Measurements from ENCODE around the gene MZT2B. TPM values are rescaled to one million over a fixed set of nuclear protein-coding genes. Genes with fewer than 3 reads are reported as not detected.
"Not testable (repeated sequence)": the region's sequence is repeated elsewhere in the genome, so short reads cannot be mapped to it uniquely, and the experiment has no call there.

Gene MZT2B
- total RNA-seq, 1 donor from 2014 or later, result 262 TPM

DNA sequence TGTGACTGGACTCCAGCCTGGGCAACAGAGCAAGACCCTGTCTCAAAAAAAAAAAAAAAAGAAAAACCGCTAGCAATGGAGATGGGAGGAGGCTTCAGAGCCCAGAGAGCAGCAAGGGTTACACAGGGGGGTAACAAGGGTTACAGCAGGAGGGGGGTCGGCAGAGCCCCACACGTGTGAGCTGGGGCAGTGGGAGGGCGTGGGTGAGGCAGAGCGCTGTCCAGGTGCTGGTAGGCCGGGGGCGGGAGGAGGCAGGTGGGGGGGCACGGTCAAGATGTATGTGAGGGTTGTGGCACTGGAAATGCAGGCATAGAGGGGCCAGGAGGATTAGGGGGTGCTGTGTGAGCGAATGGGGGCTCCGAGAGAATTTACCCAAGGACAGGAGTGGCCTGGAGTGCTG, 3.4 kb downstream of the MZT2B start:
- no peak for DNase-seq (ENCODE audit: low read depth)
- TF ChIP-seq, protein P1, sequence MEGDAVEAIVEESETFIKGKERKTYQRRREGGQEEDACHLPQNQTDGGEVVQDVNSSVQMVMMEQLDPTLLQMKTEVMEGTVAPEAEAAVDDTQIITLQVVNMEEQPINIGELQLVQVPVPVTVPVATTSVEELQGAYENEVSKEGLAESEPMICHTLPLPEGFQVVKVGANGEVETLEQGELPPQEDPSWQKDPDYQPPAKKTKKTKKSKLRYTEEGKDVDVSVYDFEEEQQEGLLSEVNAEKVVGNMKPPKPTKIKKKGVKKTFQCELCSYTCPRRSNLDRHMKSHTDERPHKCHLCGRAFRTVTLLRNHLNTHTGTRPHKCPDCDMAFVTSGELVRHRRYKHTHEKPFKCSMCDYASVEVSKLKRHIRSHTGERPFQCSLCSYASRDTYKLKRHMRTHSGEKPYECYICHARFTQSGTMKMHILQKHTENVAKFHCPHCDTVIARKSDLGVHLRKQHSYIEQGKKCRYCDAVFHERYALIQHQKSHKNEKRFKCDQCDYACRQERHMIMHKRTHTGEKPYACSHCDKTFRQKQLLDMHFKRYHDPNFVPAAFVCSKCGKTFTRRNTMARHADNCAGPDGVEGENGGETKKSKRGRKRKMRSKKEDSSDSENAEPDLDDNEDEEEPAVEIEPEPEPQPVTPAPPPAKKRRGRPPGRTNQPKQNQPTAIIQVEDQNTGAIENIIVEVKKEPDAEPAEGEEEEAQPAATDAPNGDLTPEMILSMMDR (IDR thresholded peaks at IDR 0.05; ENCODE audit: insufficient read depth, low read length, poor library complexity, severe bottlenecking), result no peak
- Histone ChIP-seq H3K27me3 (ENCODE audit: control insufficient read depth, insufficient read depth, low read length) (no peaks in the 10 kb centered on the region), H3K36me3 (ENCODE audit: control insufficient read depth, insufficient read depth, low read length) (peaks cover 1% of the 10 kb centered on the region), H3K4me3 (ENCODE audit: low read depth, low read length) (no peak overlapping the region)

DNA sequence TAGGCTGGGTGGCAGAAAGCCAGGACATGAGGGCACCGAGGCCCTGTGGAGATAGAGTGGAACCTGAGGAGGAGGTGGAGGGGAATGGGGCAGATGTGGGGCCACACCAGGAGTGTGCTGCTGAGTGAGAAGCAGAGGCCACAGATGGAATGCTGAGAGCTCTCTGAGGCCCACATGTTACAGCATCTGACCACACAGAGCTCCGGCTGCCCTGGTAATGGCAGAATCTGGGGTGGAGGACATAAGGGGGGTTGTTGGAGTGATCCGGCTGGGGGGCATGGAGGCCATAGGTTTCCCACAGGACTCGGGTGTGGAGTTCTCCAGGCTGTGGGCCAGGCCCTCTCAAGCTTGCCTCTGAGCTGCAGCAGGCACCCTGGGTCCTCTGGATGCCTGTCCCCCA, 3.8 kb downstream of the MZT2B start:
- H3K36me3 ChIP-seq (ENCODE audit: control insufficient read depth, insufficient read depth, low read length), result peaks cover 1% of the 10 kb centered on the region
- H3K4me3 ChIP-seq (ENCODE audit: low read depth, low read length), result no peak overlapping the region
- H3K27me3 ChIP-seq (ENCODE audit: control insufficient read depth, insufficient read depth, low read length), result no peaks in the 10 kb centered on the region
- DNase-seq (ENCODE audit: low read depth), result no peak
- TF ChIP-seq, protein P1 (IDR thresholded peaks at IDR 0.05; ENCODE audit: insufficient read depth, low read length, poor library complexity, severe bottlenecking), result no peak

DNA sequence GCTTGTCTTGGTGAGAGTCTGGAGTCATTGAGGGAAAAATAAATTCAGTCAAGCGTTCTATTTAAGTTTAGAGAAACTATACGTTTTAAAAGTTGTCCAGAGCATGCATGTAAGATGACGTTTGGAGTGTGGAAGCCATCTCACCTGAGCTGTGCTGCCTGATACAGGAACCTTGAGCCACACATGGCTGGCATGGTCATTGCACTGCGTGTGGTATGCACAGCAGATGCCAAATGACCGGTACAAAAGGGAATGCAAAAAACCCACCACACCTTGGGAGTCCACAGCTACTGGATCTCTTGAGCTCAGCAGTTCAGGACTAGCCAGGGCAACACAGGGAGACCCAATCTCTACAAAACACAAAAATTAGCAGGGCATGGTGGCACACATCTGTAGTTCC, 4.3 kb downstream of the MZT2B start:
- Histone ChIP-seq H3K27me3 (ENCODE audit: control insufficient read depth, insufficient read depth, low read length) (no peaks in the 10 kb centered on the region), H3K4me3 (ENCODE audit: low read depth, low read length) (no peak overlapping the region), H3K36me3 (ENCODE audit: control insufficient read depth, insufficient read depth, low read length) (peaks cover 1% of the 10 kb centered on the region)
- TF ChIP-seq, protein P1 (IDR thresholded peaks at IDR 0.05; ENCODE audit: insufficient read depth, low read length, poor library complexity, severe bottlenecking), result no peak
- no peak for DNase-seq (ENCODE audit: low read depth)

DNA sequence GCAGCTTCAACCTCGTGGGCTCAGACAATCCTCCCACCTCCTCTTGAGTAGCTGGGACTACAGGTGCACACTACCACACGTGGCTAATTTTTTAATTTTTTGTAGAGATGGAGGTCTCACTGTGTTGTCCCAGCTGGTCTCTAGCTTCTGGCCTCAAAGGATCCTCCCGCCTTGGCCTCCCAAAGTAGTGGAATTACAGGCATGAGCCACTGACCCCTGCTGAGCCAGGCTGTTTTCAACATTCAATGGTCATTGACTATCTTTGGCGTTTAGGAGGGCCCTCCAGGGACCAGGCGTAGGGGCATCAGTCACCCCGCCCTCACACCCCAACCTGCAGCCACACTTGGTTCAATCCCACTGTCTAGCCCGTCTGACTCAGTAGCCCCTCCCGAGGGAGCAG, 5.2 kb downstream of the MZT2B start:
- Histone ChIP-seq H3K36me3 (ENCODE audit: control insufficient read depth, insufficient read depth, low read length) (peaks cover 1% of the 10 kb centered on the region), H3K4me3 (ENCODE audit: low read depth, low read length) (no peak overlapping the region), H3K27me3 (ENCODE audit: control insufficient read depth, insufficient read depth, low read length) (no peaks in the 10 kb centered on the region)
- DNase-seq (ENCODE audit: low read depth), result no peak
- TF ChIP-seq, protein P1 (IDR thresholded peaks at IDR 0.05; ENCODE audit: insufficient read depth, low read length, poor library complexity, severe bottlenecking), result no peak

DNA sequence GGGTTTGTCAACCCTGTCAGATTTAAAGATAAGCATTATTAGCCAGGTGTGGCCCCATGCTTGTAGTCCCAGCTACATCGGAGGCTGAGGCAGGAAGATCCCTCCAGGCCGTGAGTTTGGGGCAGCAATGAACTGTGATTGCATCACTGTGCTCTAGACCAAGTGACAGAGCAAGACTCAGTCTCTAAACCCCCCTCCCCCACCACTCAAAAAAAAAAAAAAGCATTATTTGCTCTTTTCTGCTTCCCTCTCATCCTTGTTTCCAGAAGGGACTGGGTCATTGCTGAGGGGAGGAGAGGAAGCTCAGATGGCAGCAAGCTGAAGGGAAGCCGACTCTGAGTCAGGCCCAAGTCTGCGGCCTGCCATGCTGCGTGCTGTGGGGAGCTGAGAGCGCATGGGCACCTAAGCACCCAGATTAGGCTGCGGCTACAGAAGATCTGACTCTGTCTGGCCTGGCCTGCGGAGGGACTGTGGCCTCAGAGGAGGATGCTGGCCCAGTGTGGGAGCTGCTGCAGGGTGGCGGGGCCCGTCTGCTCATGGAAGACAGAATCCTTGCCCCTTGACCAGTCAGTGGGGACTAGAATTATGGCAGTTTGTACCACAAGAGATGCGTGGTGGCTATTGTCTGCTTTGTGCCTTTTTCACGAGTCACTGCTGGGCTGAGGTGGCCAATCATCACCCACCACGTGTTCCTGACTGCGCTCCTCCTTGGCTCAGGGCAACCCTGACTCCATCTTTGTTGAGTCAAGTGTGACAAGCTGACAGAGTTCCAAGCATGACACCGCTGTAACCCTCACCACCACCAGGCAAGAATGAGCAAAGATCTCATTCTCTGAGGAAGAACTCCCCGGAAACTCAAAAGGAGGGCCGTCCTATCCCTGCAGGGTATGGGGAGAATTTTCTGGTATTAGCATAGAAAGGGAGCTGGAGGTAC, 6.1 kb downstream of the MZT2B start:
- H3K4me3 ChIP-seq (ENCODE audit: low read depth, low read length); DNase-seq (ENCODE audit: low read depth); H3K36me3 ChIP-seq (ENCODE audit: control insufficient read depth, insufficient read depth, low read length): not testable (repeated sequence)

DNA sequence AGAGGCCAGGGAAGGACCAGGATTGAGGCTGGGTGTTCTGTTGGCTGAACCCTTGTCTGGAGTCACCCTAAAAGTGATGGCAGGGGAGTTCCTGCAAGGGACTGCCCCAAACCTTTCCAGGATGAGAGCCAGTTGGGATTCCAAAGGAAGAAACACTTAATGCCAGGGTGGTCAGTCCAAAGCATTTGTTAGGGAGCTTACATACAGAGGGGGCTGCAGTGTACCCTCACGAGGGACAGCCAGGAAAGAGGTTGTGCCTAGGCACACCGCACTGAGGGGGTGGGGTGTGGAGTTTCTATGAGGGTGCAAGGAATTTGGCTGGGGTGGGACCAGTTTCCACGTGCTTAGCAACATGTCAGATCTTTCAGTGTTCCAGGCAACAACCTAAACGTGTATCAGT, 6.9 kb downstream of the MZT2B start:
- not testable (repeated sequence) for H3K4me3 ChIP-seq (ENCODE audit: low read depth, low read length); H3K36me3 ChIP-seq (ENCODE audit: control insufficient read depth, insufficient read depth, low read length); H3K27me3 ChIP-seq (ENCODE audit: control insufficient read depth, insufficient read depth, low read length); DNase-seq (ENCODE audit: low read depth)

More for the DNA sequence above, 6.1 kb downstream of the MZT2B start:
- not testable (repeated sequence) for H3K27me3 ChIP-seq (ENCODE audit: control insufficient read depth, insufficient read depth, low read length)

DNA sequence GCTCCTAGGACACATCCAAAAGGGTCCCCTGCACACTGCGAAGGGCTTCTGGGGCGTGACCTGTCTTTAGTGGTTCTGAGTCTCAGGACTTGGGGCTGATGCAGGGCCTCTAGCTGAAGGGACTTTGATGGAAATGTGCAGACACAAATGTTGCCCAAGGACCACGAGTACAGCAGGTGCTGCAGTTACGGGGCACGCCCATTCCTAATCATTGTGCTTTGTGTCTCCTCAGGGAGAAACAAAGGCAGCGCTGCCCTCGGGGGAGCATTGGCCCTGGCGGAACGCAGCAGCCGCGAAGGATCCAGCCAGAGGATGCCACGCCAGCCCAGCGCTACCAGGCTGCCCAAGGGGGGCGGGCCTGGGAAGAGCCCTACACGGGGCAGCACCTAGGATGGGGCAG, 8.2 kb downstream of the MZT2B start:
- H3K36me3 ChIP-seq (ENCODE audit: control insufficient read depth, insufficient read depth, low read length), result no peaks in the 10 kb centered on the region
- no peak overlapping the region for H3K4me3 ChIP-seq (ENCODE audit: low read depth, low read length)
- TF ChIP-seq, protein P1 (IDR thresholded peaks at IDR 0.05; ENCODE audit: insufficient read depth, low read length, poor library complexity, severe bottlenecking), result no peak
- H3K27me3 ChIP-seq (ENCODE audit: control insufficient read depth, insufficient read depth, low read length), result no peaks in the 10 kb centered on the region
- DNase-seq (ENCODE audit: low read depth), result no peak

DNA sequence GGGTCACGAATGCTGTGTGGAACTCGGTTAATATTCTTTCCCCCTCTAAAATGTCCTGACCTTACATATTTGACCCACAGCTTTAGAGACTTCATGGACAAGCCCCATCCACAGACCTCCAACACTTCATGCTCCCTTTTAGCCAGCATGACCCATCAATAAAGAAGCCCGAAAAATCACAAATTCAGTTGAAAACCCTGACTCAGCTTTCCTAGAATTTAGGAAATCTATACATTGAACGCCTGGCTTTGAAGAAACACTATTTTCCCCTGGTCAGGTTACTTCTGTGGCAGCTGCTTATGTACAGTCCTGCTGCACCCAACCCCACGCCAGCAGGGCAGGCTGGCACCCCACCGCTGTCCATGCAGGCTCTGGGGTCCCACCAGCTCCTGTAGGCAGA, 9.3 kb downstream of the MZT2B start:
- H3K36me3 ChIP-seq (ENCODE audit: control insufficient read depth, insufficient read depth, low read length); H3K27me3 ChIP-seq (ENCODE audit: control insufficient read depth, insufficient read depth, low read length); DNase-seq (ENCODE audit: low read depth); H3K4me3 ChIP-seq (ENCODE audit: low read depth, low read length): not testable (repeated sequence)

DNA sequence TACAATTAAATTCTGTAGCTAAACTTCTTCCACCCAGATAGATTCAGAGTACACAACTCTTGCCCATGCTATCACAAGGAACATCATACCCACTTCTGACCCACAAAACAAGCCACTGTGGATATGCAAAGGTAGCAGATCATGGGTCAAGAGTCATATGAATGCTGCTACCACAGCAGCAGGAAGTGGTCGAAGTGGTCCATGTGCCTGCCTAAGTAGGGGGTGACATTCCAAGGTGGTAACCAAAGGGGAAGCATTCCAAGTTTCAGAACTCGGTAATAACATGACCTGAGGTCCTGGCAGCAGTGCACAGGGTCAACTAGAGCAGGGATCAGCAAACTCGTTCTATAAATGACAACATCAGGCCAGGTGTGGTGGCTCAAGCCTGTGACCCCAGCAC, 10.4 kb downstream of the MZT2B start:
- not testable (repeated sequence) for H3K4me3 ChIP-seq (ENCODE audit: low read depth, low read length); H3K36me3 ChIP-seq (ENCODE audit: control insufficient read depth, insufficient read depth, low read length); H3K27me3 ChIP-seq (ENCODE audit: control insufficient read depth, insufficient read depth, low read length); DNase-seq (ENCODE audit: low read depth)

Measured in kidney epithelial cell (primary cell).